LHCN-M2 (cell line): ENCODE measurements around the gene GLT1D1. TPM values are rescaled to one million over a fixed set of nuclear protein-coding genes. Genes with fewer than 3 reads are reported as not detected.
"Not testable (repeated sequence)": the region's sequence is repeated elsewhere in the genome, so short reads cannot be mapped to it uniquely, and the experiment has no call there.

ENCODE experiments used
- DNase-seq: peaks from one replicate; pipeline ENCODE4 v3.0.0-alpha.2; 2012; ENCODE audit warnings: low read depth
- polyA plus RNA-seq: library from polyadenylated mRNA; unstranded; fragments of >200 nt; gene quantifications from one replicate; pipeline ENCODE4 v1.2.1, GENCODE V29; 2012; ENCODE audit warnings: missing spikeins
- total RNA-seq: library from RNA; depleted of rRNA; stranded (reverse); fragments of >200 nt; gene quantifications from 2 replicates; pipeline ENCODE4 v1.2.3, GENCODE V29; 2014; rRNA removed

Gene GLT1D1
- not detected in 2 replicates for total RNA-seq
- polyA plus RNA-seq, result not detected

GRCh38 chr12:128852885-128853599 lies at the start of gene GLT1D1:
Gene GLT1D1, plus strand, starts transcription at chr12:128853478. Its CDS starts 104 bp downstream, at chr12:128853582.
- DNase-seq, result no peak

GRCh38 chr12:128803788-128804187 lies 49.5 kb upstream of the GLT1D1 start:
- no peak for DNase-seq

GRCh38 chr12:128804762-128805161 lies 48.5 kb upstream of the GLT1D1 start:
- no peak for DNase-seq

GRCh38 chr12:128805406-128805805 lies 47.9 kb upstream of the GLT1D1 start:
- DNase-seq, result not testable (repeated sequence)

GRCh38 chr12:128806573-128806972 lies 46.7 kb upstream of the GLT1D1 start:
- DNase-seq, result no peak

- no peak for DNase-seq
Observed at GRCh38 chr12:128807161-128807724, 46.0 kb upstream of the GLT1D1 start.

GRCh38 chr12:128808651-128809050 lies 44.6 kb upstream of the GLT1D1 start:
- no peak for DNase-seq

- DNase-seq, result peak; percentile 65
Observed at GRCh38 chr12:128810182-128811127, 42.8 kb upstream of the GLT1D1 start.

GRCh38 chr12:128811806-128812205 lies 41.5 kb upstream of the GLT1D1 start:
- DNase-seq, result no peak

- peak; percentile 73 for DNase-seq
Observed at GRCh38 chr12:128813392-128813791, 39.9 kb upstream of the GLT1D1 start.

- DNase-seq, result peak; percentile 39
Observed at GRCh38 chr12:128813883-128814282, 39.4 kb upstream of the GLT1D1 start.

- no peak for DNase-seq
Observed at GRCh38 chr12:128814411-128815261, 38.6 kb upstream of the GLT1D1 start.

GRCh38 chr12:128815779-128816642 lies 37.3 kb upstream of the GLT1D1 start:
- no peak for DNase-seq

GRCh38 chr12:128816643-128816920 lies 36.7 kb upstream of the GLT1D1 start:
- no peak for DNase-seq

GRCh38 chr12:128817111-128818015 lies 35.9 kb upstream of the GLT1D1 start:
- peak; percentile 78 for DNase-seq

GRCh38 chr12:128818065-128819022 lies 34.9 kb upstream of the GLT1D1 start:
- DNase-seq, result peak; percentile 70

GRCh38 chr12:128819293-128820144 lies 33.8 kb upstream of the GLT1D1 start:
- DNase-seq, result no peak
